Activated effector memory CD4-positive, alpha-beta T cell treated with anti-CD3 and anti-CD28 coated beads, Interleukin-2, amount 50 U/mL, for 16 hours (primary cell): ENCODE results near the gene ZNF738.

Experiments used
- DNase-seq: peaks from one replicate; pipeline ENCODE4 v3.0.0-alpha.2; 2020

Gene ZNF738

GRCh38 chr19:21423057-21424041 is 64.5 kb downstream of the ZNF738 start:
- no peak for DNase-seq
